NCI-H226 (cell line): Measurements from ENCODE around the gene CCR6.

ENCODE experiments used
- DNase-seq: peaks from one replicate; pipeline ENCODE4 v3.0.0-alpha.2; 2015

The CCR6 gene

DNA sequence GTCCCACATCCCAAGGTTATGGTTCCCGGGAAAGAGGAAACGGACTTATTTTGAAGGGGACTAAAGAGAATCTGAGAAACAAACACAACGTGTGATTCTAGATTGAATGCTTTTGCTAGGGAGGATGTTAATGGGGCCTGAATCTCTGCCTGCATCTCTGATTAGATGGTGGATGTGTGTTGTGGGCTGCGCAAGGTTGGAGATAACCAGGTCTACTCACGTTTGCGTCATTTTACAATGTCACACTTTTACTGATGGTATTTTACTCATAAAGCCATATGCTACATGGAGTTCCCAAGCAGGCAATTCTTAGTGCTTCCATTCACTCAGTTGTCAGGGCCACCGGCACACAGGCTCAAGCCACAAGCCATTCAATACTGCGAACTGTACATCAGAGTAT, 23.2 kb upstream of the CCR6 start:
- no peak for DNase-seq

DNA sequence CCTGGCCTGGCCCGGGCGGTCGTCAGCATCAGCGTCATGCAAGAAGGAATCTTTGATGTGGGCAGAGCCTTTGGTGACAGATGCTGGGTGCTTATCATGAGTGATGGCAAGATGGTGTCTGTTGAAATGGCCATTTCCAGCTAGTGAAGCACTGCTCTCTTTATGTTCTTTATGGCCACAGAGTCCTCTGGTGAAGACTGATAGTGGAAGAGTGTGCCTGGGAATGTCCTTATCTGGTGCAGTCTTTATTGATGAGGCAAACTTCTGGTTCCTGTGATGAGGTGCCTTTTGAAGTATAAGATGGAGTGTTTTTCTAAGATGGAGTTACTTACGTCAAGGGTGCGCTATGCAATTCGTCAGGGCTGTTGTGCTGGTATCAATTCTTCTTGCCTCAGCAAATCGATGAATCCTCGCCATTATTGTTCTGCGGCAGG, 22.6 kb upstream of the CCR6 start:
- no peak for DNase-seq

DNA sequence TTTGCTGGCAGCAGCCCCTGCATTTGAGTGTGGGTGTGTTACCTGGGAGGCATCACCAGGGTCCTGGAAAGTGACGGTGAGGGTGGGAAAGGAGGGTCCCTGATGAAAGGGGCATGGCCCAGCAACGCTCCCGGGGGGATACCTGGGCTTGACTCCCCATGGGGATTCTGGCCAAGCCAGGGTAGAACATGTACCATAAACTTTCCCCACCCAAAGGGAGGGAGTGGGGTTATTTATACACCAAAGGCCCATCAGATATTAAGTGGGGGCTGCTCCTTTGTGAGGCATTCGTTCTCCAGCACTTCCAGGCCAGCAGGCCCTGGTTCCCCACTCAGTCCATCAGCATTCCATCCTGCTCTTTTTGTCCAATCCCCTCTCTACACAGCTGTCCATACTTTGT, 20.6 kb upstream of the CCR6 start:
- no peak for DNase-seq

DNA sequence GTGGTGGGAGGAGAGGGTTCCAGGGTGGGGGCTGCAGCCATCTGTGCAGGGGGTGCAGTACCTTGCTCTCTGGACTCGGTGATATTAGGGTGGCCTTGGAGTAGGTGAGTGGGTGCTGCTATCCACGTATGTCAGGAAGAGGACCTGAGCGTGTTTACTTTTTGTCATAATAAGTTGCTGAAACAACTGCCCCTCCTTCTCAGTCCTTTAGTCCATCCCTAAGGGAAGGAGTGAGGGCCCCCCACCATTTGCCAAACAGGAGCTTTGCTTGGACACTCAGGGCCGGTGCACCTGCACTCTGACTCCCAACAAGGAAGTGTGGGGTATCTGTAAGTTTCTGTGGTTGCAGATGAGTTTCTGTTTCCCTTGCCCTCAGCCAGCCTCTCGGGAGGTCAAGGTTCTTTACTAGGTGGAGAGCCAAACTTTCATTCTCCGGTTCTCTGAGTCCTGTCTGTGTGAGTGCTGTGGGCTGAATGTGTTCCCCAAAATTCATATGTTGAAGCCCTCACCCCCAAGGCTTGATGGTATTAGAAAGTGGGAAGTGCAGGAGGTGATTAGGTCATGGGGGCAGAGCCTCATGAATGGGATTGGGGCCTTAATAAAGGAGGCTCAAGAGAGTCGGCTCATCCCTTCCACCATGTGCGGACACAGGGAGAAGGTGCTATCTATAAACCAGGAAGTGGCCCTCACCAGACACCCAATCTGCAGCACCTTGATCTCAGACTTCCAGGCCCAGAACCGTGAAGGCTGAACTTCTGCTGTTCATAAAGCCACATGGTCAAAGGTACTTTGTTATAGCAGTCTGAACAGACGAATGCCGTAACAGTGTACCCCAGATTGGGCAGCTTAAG, 19.6 kb upstream of the CCR6 start:
- no peak for DNase-seq

DNA sequence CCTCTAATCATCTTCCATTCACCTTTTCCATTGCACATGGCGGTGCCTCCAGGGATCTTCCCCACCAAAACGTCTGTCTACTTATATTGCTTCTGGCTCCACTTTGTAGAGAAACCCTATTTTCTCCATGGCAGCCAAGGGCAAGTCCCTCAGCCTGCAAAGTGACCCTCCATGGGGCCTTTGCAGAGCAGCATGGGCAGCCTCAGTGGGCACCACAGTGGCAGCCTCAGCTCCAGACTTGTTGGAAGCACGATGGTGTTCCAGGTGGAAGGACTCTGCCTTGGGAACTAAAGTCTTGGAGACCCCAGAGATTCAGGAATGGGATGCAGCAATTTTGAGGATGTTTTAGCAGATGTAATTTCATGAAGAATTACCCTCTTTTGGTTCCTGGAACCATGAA, 18.5 kb upstream of the CCR6 start:
- no peak for DNase-seq

DNA sequence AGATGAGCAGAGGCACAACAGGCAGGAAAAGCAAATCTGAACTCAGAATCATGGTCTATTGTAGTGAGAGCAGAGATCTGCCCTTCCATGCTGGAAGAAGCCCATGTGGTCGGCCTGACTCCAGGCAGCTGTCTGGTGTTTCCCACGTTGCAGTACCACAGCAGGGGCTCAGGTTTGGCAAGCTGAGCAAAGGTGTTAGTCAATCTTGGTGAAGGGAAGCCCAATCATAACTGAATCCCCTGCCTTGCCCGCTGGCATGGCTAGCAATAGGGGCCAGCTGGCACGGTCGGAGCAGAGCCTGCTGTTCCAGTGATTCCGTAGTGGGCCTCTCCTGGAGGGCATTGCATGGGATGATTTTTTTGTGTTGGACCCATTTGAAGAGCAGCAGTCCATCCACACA, 17.8 kb upstream of the CCR6 start:
- DNase-seq = no peak

DNA sequence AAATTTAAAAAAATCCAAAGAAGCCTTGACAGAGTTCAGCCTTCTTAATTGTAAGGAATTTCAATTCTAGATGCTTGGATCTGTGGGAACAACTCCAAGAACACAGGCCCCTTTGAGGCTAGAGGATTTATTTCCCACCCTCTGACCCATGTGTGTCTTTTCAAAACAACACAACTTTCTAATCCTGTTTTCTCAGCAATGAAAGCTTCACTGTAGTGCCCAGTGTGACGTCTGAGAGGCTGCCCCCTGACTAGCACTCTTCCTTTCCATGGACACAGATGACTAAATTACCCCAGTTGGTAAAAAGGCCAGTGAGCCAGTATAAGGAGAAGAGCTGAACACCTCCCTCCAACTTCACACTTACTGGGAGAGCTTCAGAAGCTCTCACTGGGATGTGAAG, 16.5 kb upstream of the CCR6 start:
- DNase-seq = no peak

DNA sequence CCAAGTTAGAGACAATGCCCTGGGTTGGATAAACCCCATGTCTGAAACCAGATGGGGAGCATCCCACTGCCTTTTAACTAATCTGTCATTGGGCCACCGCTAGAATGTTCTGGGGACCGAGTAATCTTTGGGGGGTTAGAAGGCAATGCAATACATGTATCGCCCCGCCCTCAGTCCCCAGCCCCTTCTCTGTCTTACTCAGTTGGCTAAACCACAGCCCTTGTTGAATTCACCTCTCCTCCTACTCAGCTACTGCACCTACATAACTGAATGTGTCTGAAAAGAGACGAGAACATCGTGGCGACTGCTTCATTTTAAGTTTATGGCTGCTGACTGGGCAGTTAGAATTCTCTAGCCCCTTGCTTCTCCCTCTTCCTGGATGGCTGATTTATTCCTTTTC, 15.1 kb upstream of the CCR6 start:
- DNase-seq = no peak

DNA sequence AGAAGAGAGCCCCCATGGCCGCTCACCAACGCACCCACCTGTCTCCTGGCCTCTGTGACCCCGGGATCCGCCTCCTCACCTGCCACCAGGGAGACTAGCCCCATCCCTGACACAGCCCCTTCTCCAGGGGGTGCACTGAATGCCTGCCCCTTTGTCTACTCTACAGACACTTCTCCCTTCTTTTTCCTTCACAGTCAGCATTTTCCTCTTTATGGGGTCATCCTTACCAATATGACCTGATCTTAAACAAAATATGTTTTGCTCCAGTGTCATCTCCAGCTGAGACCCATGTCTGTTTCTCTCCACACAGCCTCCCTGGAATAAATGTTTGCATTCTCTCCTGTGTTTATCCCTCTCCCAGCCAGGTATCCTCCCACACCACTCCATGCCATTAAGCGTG, 14.6 kb upstream of the CCR6 start:
- no peak for DNase-seq

DNA sequence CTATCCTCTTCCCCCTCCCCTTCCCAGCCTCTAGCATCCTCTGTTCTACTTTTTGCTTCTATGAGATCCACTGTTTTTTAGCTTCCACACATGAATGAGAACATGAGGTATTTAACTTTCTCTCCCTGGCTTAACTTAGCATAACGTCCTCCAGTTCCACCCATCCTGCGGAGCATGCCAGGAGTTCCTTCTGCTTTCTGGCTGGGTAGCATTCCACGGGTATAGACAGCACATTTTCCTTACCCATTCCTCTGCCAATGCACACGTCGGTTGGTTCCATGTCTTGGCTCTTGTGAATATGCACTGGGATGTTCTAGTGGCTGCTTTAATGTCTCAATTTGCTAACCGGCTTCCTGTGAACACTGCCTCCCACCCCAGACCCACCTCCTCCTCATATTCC, 13.2 kb upstream of the CCR6 start:
- DNase-seq = no peak

DNA sequence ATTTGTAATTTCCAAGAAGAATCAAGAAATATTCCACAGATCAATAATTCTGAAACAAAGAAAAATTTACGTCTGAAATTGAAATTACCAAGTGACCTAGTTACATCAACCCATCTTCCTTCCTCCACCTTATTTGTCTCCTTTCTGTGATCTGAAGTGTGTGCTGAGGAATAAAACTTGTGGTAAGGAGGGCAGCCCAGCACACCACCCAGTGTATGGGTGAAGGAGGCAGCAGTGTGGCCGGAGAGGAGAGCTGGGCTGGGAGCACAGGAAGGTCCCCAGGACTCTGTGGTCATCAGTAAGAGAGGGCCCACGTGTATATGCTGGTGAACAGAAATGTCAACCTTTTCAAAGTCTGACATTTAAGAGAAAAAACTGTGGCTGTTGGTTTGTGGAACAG, 11.3 kb upstream of the CCR6 start:
- DNase-seq = no peak

DNA sequence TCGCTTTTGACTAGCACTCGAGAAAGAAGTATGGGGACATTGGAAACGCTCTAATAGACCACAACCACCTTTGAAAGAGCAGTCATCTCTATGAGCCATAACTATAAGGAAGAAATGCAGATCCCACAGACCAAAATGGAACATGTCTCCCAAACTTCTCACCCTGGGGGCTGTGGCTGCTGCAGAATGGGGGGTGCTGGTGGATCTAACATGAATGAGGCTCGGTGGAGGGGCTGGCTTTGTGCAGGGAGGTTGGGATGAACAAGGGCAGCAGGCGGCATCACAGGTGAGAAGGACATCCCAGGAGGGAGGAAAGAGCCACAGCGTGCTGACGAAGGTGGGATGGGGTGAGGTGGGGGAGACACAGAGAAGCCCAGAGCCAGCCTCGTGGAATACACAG, 10.5 kb upstream of the CCR6 start:
- DNase-seq = no peak

DNA sequence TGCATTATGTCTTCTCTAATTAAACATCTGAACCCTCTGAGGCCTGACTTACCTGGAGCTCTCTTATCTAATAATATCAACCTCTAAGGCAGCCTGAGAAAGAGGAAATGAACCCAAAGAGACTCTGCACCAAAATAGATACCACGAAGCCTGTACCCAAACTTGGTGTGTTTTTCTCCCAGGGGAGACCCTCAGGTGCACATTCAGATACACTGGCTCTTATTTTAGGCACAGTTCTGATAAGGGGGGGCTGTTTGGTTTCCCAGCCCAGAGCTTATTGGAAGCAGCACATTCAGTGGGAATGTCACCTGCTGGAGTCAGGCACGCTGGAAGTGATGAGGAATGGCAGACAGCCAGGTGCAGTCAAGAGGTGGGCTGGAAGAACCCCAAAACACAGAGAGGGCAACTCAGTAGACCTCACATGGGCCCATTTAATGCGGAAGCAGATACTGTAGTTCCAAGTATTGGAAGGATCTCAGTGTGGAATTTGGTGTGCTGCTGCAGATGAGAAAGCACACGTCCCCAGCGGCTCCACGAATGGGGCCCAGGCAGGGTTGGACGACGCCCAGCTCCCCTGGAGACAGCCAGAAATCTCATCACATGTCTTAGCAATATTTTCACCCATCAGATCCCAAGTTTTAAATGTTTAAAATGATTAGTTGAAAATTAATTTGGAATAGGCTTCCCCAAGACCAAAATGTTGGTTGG, 9.7 kb upstream of the CCR6 start:
- DNase-seq = no peak

DNA sequence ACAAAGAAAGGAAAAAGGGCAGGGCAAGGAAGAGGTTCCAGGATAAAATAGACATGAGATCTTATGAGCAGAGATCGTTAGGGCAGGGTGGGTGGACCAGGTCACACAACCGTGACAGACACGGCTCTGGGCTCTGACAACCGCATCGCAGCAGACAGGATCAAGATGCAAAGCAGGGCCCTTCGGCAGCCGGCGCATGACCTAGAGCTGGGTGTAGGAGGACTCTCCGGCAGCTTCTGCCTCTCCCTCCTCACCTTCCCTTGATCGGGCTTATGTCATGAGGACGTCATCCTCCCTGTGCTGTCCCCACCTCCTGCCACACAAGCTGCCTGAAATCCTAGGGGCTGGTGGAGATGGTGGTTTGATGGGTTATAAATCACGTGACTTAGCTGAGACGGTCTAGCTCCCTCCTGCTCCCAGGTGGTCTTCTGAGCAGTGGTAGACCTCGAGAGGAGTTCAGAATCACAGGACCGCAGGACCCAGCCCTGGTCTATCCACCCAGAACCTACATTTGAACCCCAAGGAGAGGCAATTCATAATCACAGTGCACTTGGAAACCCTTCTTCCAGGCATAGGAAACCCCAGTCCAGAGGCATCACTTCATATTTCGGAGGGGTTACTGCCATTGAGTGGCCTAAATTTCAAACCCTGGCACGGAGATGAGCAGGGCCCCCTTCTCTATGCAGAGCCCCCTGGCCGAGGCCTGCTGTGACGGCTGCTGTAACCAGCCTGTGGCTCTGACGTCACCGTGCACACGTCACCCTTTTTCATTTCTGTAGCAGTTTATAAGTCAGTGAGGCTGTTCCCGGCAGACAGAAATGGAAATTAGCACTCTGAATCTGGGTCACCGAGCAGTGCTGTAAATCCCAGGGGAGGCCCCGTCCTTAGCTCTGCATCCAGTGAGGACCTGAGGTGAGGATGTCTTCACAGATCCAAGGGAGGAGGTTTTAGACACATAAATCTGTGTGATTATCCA, 8.7 kb upstream of the CCR6 start:
- no peak for DNase-seq

DNA sequence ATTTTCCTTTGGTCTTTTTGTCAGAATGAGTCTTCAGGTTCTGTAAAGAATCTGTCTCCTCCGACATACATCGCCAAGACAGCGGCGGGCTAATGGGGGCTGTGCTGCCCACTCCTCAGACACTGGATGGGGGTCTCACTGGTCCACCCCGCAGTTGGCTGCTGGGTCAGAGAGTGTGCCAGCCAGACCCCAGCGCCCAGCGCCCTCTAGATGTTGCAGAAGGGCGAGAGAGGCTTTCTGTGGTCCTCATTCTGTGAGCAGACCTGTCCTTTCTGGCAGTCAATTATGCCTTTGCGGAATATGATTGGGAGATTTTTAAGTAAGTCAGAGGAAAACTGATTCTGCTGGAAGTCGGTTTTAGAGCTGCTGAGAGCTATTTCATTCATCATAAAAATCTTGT, 7.8 kb upstream of the CCR6 start:
- DNase-seq = no peak

DNA sequence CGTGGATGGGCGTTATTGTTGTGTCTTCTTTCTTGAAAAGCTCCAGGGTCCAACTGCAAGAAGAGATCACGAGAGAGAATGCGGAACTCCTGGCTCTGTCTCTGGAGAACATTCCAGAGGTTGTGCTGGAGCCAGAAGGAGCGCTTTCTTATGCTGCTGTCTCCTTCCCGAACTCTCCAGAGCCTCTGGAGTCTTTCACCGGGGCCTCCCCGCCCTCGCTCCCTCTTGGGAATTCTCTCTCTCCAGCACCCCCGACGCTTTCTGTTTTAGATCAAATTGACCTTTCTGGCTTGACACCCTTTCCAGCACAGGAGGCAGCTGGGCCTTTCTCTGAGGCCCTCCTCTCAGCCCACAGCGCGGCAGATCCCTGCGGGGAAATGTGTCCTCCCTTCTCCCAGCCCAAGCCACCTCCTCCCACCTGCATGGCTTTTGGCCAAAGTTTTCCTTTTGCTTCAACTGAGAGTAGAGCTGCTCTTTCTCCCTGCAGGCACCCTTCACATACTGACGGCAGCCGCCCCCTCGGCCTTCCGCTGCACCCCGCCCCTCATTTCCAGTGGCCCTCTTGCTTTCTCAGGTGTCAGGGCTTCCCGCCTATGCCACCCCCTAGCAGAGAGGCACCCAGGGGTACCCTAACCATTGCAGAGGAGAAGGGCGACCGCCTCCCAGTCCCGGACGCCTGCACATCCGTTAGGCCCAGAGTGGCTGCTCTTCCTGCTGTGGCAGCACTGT, 6.6 kb upstream of the CCR6 start:
- no peak for DNase-seq

DNA sequence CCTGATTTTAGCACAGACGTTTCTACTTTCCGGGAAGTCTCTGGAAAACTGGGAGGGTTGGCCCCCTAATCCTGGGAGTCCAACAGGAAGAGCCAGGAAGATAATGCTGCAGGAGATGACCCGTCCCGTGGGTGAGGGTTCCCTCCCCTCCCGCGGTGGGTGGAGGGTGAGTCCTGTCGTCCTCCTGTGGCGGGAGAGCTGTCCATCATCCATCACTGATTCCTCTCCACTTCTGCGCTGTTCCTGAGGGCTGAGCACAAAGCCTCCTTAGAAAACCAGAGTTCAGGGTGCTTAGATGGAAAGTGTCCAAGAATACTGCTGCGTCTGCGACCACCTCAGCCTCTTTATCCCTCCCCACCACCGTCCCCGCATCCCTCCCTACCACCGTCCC, 6.1 kb upstream of the CCR6 start:
- no peak for DNase-seq

DNA sequence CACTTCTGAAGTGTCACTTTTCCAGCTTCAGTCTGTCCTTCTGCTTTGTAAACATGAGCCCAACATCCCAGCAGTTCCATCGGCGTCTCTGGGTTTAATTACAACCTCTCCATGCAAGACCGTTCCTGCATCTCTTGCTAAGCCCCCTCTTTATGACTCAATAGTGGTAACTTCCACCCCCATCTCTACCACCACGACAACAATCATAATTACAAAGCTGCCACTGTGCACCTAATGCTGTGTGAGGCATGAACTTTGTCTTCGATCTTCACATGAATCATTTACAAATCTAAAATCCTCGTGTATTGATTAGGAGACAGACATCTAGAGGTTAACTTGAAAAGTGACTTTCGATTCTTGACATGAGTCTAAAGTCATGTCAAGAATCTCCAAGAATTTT, 4.9 kb upstream of the CCR6 start:
- no peak for DNase-seq

DNA sequence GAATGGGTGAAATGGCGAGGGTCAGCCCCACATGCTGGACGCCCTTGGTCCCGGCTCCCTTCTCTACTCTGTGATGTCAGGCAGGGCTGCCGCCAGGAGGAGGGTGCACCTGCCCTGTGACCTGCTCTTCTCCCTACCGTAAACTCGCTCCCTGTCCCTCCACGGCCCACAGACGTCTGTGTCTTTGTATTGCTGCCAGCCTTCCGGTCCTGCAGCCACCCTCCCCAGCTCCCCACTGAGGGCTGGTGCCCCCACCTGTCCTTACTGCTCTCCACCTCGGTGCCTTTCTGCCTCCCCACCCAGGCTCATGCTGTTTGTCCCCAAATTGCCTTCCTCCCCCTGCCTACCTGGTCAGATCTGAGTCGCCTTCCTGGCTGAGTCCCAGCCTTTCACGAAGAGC, 4.1 kb upstream of the CCR6 start:
- no peak for DNase-seq

DNA sequence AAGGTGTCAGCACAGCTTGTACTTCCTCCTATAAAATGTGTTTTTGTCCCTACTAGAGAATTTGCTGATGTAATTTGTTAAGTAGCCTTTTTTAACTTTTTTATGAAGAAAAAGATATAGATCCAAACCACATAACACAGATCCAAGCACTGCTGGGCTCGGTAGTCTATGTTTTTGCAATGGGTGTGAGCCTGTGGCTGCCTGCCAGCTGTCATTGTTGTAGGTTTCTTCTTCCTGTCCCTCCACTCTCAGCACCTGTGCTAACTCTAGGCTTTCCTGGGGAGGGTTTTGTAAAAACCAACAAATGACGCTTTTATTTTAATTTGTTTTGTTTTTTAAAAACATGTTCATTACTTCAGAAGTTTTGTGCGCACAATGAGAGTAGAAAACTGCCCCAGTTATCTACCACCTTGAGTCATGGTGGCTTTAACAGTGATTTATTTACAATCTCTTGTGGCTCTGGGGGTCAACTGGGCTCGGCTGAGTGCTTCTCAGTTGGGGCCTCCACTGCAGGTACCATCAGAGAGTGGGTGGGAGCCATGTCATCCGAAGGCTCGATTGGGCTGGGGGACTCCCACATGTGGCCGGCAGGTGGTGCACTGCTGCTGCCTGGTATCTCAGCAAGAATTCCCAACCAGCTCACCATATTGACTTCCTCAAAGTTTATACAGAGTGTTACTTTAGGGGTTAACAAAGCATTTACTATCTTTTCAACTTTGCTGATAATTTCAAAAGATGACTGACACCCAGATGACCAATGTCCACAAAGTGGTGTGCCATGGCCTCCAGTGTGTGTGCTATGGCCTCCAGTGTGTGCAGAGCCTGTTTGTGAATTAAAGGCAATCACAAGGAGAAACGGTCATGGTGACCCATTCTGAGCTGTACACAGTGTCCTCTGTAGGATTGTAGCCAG, 3.0 kb upstream of the CCR6 start:
- DNase-seq = no peak

DNA sequence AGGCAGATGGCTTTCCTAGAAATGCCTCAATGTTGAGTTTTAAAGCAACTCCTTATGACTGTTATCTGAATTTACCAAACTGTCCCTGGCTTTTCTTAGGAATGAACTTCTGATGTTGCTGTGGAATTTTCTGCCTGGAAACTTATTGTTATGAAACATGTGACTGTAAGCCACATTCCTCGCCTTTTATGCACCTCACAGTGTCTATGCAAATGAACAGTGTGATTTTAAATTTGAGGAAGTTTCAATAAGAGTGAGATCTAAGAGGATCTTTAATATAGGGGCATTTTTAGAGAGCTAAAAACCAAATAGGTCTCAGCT, 2.4 kb upstream of the CCR6 start:
- DNase-seq = no peak

DNA sequence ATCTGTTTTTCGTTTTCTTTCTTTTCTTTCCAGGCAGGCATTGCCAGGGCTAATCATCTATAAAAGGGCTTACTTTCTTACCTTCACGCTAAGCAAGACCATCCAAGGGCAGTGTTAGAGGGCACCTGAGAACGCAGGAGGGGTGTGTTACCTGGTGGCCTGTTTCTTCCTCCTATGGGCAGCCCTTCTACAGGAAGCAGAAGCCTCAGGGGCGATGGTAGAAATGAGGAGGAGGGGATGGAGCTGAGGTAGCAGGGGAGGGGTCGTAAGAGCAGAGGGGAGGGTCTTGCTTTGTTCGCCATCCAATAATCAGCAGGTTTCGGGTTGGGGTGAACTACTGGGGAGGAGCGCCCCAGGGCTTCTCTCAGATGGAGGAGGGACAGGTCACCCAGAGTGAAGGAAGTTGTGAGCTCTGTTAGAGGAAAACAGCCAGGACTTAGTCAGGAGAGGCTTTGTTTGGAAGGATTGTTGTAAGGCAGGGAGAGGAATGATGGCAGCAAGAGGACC, 1.5 kb upstream of the CCR6 start:
- DNase-seq = no peak
